ENCODE measurements around the gene VPS72. TPM values are rescaled to one million over a fixed set of nuclear protein-coding genes. Genes with fewer than 3 reads are reported as not detected.

The VPS72 gene
- total and polyA plus RNA-seq, 2 of the 13 experiments (the other 11 are each of a cell fraction or from before 2014, with no cell fraction given), result 33.7 to 34.5 TPM

GRCh38 chr1:151189637-151190445, at the start of gene VPS72 (continued):
- TF ChIP-seq, protein P1, sequence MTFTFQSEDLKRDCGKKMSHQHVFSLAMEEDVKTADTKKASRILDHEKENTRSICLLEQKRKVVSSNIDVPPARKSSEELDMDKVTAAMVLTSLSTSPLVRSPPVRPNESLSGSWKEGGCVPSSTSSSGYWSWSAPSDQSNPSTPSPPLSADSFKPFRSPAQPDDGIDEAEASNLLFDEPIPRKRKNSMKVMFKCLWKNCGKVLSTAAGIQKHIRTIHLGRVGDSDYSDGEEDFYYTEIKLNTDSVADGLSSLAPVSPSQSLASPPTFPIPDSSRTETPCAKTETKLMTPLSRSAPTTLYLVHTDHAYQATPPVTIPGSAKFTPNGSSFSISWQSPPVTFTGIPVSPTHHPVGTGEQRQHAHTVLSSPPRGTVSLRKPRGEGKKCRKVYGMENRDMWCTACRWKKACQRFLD (CRISPR knock-in tag; IDR thresholded peaks at IDR 0.05; ENCODE audit: borderline replicate concordance), result peak; percentile 74; the same call in 1 of the 2 replicates
- TF ChIP-seq TBX2 (CRISPR knock-in tag; IDR thresholded peaks at IDR 0.05; ENCODE audit: borderline replicate concordance) (peak; percentile 73), TBP (CRISPR knock-in tag; IDR thresholded peaks at IDR 0.05) (no peak), SNAI1 (CRISPR knock-in tag; IDR thresholded peaks at IDR 0.05; ENCODE audit: borderline replicate concordance) (0 out of 2 replicates have a peak, but pooled peaks have one; percentile 40), ELF4 (CRISPR knock-in tag; IDR thresholded peaks at IDR 0.05; ENCODE audit: borderline replicate concordance) (peak; percentile 87), ZNF18 (CRISPR knock-in tag; IDR thresholded peaks at IDR 0.05; ENCODE audit: insufficient replicate concordance) (peak; percentile 40), CHD4 (IDR thresholded peaks at IDR 0.05; ENCODE audit: borderline replicate concordance, low read length) (no peak), SP5 (CRISPR knock-in tag; IDR thresholded peaks at IDR 0.05; ENCODE audit: borderline replicate concordance, low read depth) (peak; percentile 70)
- TF ChIP-seq, protein P2, sequence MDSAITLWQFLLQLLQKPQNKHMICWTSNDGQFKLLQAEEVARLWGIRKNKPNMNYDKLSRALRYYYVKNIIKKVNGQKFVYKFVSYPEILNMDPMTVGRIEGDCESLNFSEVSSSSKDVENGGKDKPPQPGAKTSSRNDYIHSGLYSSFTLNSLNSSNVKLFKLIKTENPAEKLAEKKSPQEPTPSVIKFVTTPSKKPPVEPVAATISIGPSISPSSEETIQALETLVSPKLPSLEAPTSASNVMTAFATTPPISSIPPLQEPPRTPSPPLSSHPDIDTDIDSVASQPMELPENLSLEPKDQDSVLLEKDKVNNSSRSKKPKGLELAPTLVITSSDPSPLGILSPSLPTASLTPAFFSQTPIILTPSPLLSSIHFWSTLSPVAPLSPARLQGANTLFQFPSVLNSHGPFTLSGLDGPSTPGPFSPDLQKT (CRISPR knock-in tag; IDR thresholded peaks at IDR 0.05; ENCODE audit: borderline replicate concordance), result peak; percentile 67; the same call in 1 of the 2 replicates
- TF ChIP-seq, protein P3, sequence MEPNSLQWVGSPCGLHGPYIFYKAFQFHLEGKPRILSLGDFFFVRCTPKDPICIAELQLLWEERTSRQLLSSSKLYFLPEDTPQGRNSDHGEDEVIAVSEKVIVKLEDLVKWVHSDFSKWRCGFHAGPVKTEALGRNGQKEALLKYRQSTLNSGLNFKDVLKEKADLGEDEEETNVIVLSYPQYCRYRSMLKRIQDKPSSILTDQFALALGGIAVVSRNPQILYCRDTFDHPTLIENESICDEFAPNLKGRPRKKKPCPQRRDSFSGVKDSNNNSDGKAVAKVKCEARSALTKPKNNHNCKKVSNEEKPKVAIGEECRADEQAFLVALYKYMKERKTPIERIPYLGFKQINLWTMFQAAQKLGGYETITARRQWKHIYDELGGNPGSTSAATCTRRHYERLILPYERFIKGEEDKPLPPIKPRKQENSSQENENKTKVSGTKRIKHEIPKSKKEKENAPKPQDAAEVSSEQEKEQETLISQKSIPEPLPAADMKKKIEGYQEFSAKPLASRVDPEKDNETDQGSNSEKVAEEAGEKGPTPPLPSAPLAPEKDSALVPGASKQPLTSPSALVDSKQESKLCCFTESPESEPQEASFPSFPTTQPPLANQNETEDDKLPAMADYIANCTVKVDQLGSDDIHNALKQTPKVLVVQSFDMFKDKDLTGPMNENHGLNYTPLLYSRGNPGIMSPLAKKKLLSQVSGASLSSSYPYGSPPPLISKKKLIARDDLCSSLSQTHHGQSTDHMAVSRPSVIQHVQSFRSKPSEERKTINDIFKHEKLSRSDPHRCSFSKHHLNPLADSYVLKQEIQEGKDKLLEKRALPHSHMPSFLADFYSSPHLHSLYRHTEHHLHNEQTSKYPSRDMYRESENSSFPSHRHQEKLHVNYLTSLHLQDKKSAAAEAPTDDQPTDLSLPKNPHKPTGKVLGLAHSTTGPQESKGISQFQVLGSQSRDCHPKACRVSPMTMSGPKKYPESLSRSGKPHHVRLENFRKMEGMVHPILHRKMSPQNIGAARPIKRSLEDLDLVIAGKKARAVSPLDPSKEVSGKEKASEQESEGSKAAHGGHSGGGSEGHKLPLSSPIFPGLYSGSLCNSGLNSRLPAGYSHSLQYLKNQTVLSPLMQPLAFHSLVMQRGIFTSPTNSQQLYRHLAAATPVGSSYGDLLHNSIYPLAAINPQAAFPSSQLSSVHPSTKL (CRISPR knock-in tag; IDR thresholded peaks at IDR 0.05), result peak; percentile 56; the same call in 1 of the 2 replicates
- TF ChIP-seq, protein P4, sequence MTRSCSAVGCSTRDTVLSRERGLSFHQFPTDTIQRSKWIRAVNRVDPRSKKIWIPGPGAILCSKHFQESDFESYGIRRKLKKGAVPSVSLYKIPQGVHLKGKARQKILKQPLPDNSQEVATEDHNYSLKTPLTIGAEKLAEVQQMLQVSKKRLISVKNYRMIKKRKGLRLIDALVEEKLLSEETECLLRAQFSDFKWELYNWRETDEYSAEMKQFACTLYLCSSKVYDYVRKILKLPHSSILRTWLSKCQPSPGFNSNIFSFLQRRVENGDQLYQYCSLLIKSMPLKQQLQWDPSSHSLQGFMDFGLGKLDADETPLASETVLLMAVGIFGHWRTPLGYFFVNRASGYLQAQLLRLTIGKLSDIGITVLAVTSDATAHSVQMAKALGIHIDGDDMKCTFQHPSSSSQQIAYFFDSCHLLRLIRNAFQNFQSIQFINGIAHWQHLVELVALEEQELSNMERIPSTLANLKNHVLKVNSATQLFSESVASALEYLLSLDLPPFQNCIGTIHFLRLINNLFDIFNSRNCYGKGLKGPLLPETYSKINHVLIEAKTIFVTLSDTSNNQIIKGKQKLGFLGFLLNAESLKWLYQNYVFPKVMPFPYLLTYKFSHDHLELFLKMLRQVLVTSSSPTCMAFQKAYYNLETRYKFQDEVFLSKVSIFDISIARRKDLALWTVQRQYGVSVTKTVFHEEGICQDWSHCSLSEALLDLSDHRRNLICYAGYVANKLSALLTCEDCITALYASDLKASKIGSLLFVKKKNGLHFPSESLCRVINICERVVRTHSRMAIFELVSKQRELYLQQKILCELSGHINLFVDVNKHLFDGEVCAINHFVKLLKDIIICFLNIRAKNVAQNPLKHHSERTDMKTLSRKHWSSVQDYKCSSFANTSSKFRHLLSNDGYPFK (CRISPR knock-in tag; IDR thresholded peaks at IDR 0.05; ENCODE audit: borderline replicate concordance), result peak; percentile 88; the same call in 1 of the 2 replicates
- TF ChIP-seq, protein P5, sequence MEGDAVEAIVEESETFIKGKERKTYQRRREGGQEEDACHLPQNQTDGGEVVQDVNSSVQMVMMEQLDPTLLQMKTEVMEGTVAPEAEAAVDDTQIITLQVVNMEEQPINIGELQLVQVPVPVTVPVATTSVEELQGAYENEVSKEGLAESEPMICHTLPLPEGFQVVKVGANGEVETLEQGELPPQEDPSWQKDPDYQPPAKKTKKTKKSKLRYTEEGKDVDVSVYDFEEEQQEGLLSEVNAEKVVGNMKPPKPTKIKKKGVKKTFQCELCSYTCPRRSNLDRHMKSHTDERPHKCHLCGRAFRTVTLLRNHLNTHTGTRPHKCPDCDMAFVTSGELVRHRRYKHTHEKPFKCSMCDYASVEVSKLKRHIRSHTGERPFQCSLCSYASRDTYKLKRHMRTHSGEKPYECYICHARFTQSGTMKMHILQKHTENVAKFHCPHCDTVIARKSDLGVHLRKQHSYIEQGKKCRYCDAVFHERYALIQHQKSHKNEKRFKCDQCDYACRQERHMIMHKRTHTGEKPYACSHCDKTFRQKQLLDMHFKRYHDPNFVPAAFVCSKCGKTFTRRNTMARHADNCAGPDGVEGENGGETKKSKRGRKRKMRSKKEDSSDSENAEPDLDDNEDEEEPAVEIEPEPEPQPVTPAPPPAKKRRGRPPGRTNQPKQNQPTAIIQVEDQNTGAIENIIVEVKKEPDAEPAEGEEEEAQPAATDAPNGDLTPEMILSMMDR (CRISPR knock-in tag; IDR thresholded peaks at IDR 0.05), result peak; percentile 51

Data from HepG2 (cell line).